HEK293T (cell line): ENCODE data around the gene TBC1D32.

Experiments used
- ARNT ChIP-seq: fragments of 450-650 bp; IDR thresholded peaks from 2 replicates; pipeline ENCODE4 v1.6.1; 2017; ENCODE audit warnings: mild to moderate bottlenecking
- ELF4 ChIP-seq: fragments of 450-650 bp; IDR thresholded peaks from 2 replicates; pipeline ENCODE4 v1.6.1; 2017; ENCODE audit warnings: antibody characterized with exemption
- HDGF ChIP-seq: fragments of 450-650 bp; IDR thresholded peaks from 2 replicates; pipeline ENCODE4 v1.6.1; 2017; ENCODE audit warnings: antibody characterized with exemption, borderline replicate concordance
- SP1 ChIP-seq: fragments of 450-650 bp; IDR thresholded peaks from 2 replicates; pipeline ENCODE4 v1.6.1; 2017
- SUZ12 ChIP-seq: fragments of 450-650 bp; IDR thresholded peaks from 2 replicates; pipeline ENCODE4 v1.6.1; 2016; ENCODE audit warnings: mild to moderate bottlenecking
- TARDBP ChIP-seq: fragments of 450-650 bp; IDR thresholded peaks from 2 replicates; pipeline ENCODE4 v1.6.1; 2016
- ZNF384 ChIP-seq: fragments of 450-650 bp; IDR thresholded peaks from 2 replicates; pipeline ENCODE4 v1.6.1; 2016

DNA sequence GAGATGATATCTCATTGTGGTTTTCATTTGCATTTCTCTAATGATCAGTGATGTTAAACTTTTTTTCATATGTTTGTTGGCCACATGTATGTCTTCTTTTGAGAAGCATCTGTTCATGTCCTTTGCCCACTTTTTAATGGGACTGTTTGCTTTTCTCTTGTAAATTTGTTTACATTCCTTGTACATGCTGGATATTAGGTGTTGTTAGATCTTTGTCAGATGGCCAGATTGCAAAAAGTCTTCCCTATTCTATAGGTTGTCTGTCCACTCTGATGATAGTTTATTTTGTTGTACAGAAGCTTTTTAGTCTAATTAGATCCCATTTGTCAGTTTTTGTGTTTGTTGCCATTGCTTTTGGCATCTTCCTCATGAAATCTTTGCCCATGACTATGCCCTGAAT, 172.4 kb downstream of the TBC1D32 start:
- TF ChIP-seq HDGF: no peak
- TF ChIP-seq TARDBP: no peak
- no peak for TF ChIP-seq ARNT
- no peak for TF ChIP-seq SP1
- TF ChIP-seq ELF4: no peak
- TF ChIP-seq ZNF384: no peak
- no peak for TF ChIP-seq SUZ12
